HepG2 (cell line): Measurements from ENCODE around the gene RTP2. TPM values are rescaled to one million over a fixed set of nuclear protein-coding genes. Genes with fewer than 3 reads are reported as not detected.

ENCODE experiments used
- ELF3 ChIP-seq: IDR thresholded peaks from 2 replicates; pipeline ENCODE4 v1.6.1; 2016; ENCODE audit warnings: missing genetic modification reagents, missing compliant biosample characterization
- ETV5 ChIP-seq: IDR thresholded peaks from 2 replicates; pipeline ENCODE4 v1.6.1; 2018; ENCODE audit warnings: missing biosample characterization, missing genetic modification reagents, inconsistent platforms, borderline replicate concordance
- FOXK1 ChIP-seq: sonication (generic); formaldehyde crosslinking; IDR thresholded peaks from 2 replicates; pipeline ENCODE4 v1.4.0; 2020; ENCODE audit warnings: low read depth, missing genetic modification reagents, borderline replicate concordance
- HOMEZ ChIP-seq: IDR thresholded peaks from 2 replicates; pipeline ENCODE4 v1.6.1; 2016; ENCODE audit warnings: low read depth
- KDM3A ChIP-seq: IDR thresholded peaks from 2 replicates; pipeline ENCODE4 v1.6.1; 2018; ENCODE audit warnings: low read depth, missing compliant biosample characterization
- MED1 ChIP-seq: sonication (generic); formaldehyde crosslinking; IDR thresholded peaks from 2 replicates; pipeline ENCODE4 v1.4.0; 2020; ENCODE audit warnings: missing genetic modification reagents
- NR2F1 ChIP-seq, 2 experiments: fragments of 450-650 bp in 1 of 2; formaldehyde crosslinking in 1 of 2; IDR thresholded peaks; 2 replicates each; pipeline versions ENCODE4 v1.5.0 to v1.6.1; 2016 to 2020; ENCODE audit warnings: mild to moderate bottlenecking in 1 of 2, missing compliant biosample characterization in 1 of 2, missing genetic modification reagents in 1 of 2, moderate library complexity in 1 of 2
- PITX1 ChIP-seq: sonication (generic); formaldehyde crosslinking; IDR thresholded peaks from 2 replicates; pipeline ENCODE4 v1.5.1; 2020; ENCODE audit warnings: mild to moderate bottlenecking, missing genetic modification reagents
- RXRA ChIP-seq: sonication (generic); formaldehyde crosslinking; IDR thresholded peaks from 2 replicates; pipeline ENCODE4 v1.5.1; 2020; ENCODE audit warnings: missing genetic modification reagents
- SKI ChIP-seq: fragments of 450-650 bp; IDR thresholded peaks from one replicate; pipeline ENCODE4 v1.6.1; 2018; ENCODE audit warnings: mild to moderate bottlenecking; ENCODE audit not compliant: partially characterized antibody
- TBX2 ChIP-seq: sonication (generic); formaldehyde crosslinking; IDR thresholded peaks from 2 replicates; pipeline ENCODE4 v1.5.0; 2020; ENCODE audit warnings: missing genetic modification reagents, mild to moderate bottlenecking, borderline replicate concordance
- ZBTB34 ChIP-seq: sonication (generic); formaldehyde crosslinking; IDR thresholded peaks from 2 replicates; pipeline ENCODE4 v1.8.0; 2022; ENCODE audit warnings: mild to moderate bottlenecking, missing genetic modification reagents
- ZBTB38 ChIP-seq: sonication (generic); formaldehyde crosslinking; IDR thresholded peaks from 2 replicates; pipeline ENCODE4 v1.5.1; 2020; ENCODE audit warnings: mild to moderate bottlenecking, missing genetic modification reagents
- ZGPAT ChIP-seq: IDR thresholded peaks from 2 replicates; pipeline ENCODE4 v1.6.1; 2016; ENCODE audit warnings: mild to moderate bottlenecking
- ZMYM4 ChIP-seq: sonication (generic); formaldehyde crosslinking; IDR thresholded peaks from 2 replicates; pipeline ENCODE4 v1.8.1; 2023; ENCODE audit warnings: mild to moderate bottlenecking, missing genetic modification reagents
- ZNF362 ChIP-seq: sonication (generic); formaldehyde crosslinking; IDR thresholded peaks from 2 replicates; pipeline ENCODE4 v1.4.0; 2020; ENCODE audit warnings: missing genetic modification reagents, mild to moderate bottlenecking, borderline replicate concordance
- ZNF614 ChIP-seq: IDR thresholded peaks from 2 replicates; pipeline ENCODE4 v1.6.1; 2018; ENCODE audit warnings: missing biosample characterization, missing genetic modification reagents, inconsistent platforms, borderline replicate concordance
- polyA plus RNA-seq, 8 experiments: library from polyadenylated mRNA; depleted of rRNA in 3 of 8; stranded (reverse) in 7 of 8; unstranded in 1 of 8; fragments of >200 nt; fragmentation: Illumina TruSeq in 4 of 8; extraction: Trizol in 4 of 8; gene quantifications; 2 replicates each; pipeline versions ENCODE4 v1.2.1 to v1.2.3, GENCODE V29; 2011 to 2016; ENCODE audit warnings: low read depth in 4 of 8, missing spikeins in 1 of 8, mixed read lengths in 1 of 8; ENCODE audit not compliant: insufficient read depth in 1 of 8
- total RNA-seq, 5 experiments: library from RNA; depleted of rRNA; stranded (reverse); fragments of >200 nt; fragmentation: Illumina TruSeq; extraction: Trizol; gene quantifications; 2 replicates each; pipeline ENCODE4 v1.2.3, GENCODE V29; 2016; ENCODE audit warnings: low read depth in 1 of 5
- TF ChIP-seq, protein P1 (sequence below): sonication (generic); formaldehyde crosslinking; IDR thresholded peaks from 2 replicates; pipeline ENCODE4 v1.4.0; 2020; ENCODE audit warnings: missing genetic modification reagents

The RTP2 gene
- total and polyA plus RNA-seq, 2 of the 13 experiments (the other 11 are each of a cell fraction or from before 2014, with no cell fraction given): not detected

DNA sequence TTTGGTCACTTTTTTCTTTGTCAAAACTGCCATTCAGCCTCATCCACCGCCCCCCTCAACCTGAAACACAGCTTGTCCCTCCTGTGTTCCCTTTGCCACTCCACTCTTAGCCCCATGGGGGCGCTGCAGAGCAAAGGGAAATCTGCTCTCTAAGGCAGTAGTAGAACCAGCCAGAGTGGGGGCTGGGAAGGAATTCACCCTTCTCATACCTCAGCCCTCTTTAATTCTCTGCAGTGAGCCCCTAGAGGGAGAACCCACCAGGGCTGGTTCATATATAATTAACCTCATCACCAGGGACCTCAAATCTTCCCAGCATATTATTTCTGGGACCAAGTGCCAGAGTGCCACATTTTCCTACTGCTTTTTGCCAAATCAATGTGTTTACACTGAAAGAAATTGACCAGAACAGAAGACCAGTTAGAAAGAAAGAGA lies 45.7 kb upstream of the RTP2 start (continued):
- TF ChIP-seq ZGPAT (CRISPR knock-in tag): 0 out of 2 replicates have a peak, but pooled peaks have one; percentile 16
- peak; percentile 26 for TF ChIP-seq SKI
- peak; percentile 21; the same call in 1 of the 2 replicates for TF ChIP-seq TBX2 (CRISPR knock-in tag)
- peak; percentile 85 for TF ChIP-seq ZMYM4 (CRISPR knock-in tag)
- TF ChIP-seq ELF3 (CRISPR knock-in tag): peak; percentile 68
- TF ChIP-seq, protein P1, sequence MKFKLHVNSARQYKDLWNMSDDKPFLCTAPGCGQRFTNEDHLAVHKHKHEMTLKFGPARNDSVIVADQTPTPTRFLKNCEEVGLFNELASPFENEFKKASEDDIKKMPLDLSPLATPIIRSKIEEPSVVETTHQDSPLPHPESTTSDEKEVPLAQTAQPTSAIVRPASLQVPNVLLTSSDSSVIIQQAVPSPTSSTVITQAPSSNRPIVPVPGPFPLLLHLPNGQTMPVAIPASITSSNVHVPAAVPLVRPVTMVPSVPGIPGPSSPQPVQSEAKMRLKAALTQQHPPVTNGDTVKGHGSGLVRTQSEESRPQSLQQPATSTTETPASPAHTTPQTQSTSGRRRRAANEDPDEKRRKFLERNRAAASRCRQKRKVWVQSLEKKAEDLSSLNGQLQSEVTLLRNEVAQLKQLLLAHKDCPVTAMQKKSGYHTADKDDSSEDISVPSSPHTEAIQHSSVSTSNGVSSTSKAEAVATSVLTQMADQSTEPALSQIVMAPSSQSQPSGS (CRISPR knock-in tag): peak; percentile 39; the same call in 1 of the 2 replicates
- TF ChIP-seq NR2F1 (CRISPR knock-in tag; IDR thresholded peaks at IDR 0.05): no peak
- peak; percentile 47; the same call in 1 of the 2 replicates for TF ChIP-seq FOXK1 (CRISPR knock-in tag)
- TF ChIP-seq PITX1 (CRISPR knock-in tag): peak; percentile 27; the same call in 1 of the 2 replicates
- no peak for TF ChIP-seq ZBTB34 (CRISPR knock-in tag)
- 0 out of 2 replicates have a peak, but pooled peaks have one; percentile 22 for TF ChIP-seq ZNF614
- peak; percentile 17; the same call in 1 of the 2 replicates for TF ChIP-seq ETV5
- TF ChIP-seq MED1 (CRISPR knock-in tag): peak; percentile 76
- peak; percentile 74; the same call in 1 of the 2 replicates for TF ChIP-seq KDM3A (CRISPR knock-in tag)
- peak; percentile 31; the same call in 1 of the 2 replicates for TF ChIP-seq HOMEZ (CRISPR knock-in tag)
- peak; percentile 18; the same call in 1 of the 2 replicates for TF ChIP-seq RXRA
- TF ChIP-seq ZBTB38 (CRISPR knock-in tag): 0 out of 2 replicates have a peak, but pooled peaks have one; percentile 24
- TF ChIP-seq ZNF362: peak; percentile 18; the same call in 1 of the 2 replicates
